SJCRH30 (cell line): Measurements from ENCODE around the gene UBR7. TPM values are rescaled to one million over a fixed set of nuclear protein-coding genes. Genes with fewer than 3 reads are reported as not detected.

Source experiments
- DNase-seq, 2 experiments: peaks; one replicate each; pipeline ENCODE4 v3.0.0-alpha.2; 2015 to 2020
- H3K27ac ChIP-seq: fragments of 250-450 bp; sonication (Bioruptor Pico); 2 replicates; pipeline ENCODE4 v1.5.1; 2020; ENCODE audit warnings: mild to moderate bottlenecking, moderate library complexity
- H3K27me3 ChIP-seq: fragments of 250-450 bp; sonication (Bioruptor Pico); 2 replicates; pipeline ENCODE4 v1.5.1; 2020; ENCODE audit warnings: mild to moderate bottlenecking, moderate library complexity
- H3K36me3 ChIP-seq: fragments of 250-450 bp; sonication (Bioruptor Pico); 2 replicates; pipeline ENCODE4 v1.5.1; 2020; ENCODE audit warnings: mild to moderate bottlenecking, moderate library complexity
- H3K4me1 ChIP-seq: fragments of 250-450 bp; sonication (Bioruptor Pico); 2 replicates; pipeline ENCODE4 v1.5.1; 2020; ENCODE audit warnings: mild to moderate bottlenecking, moderate library complexity
- H3K4me3 ChIP-seq: fragments of 250-450 bp; sonication (Bioruptor Pico); 2 replicates; pipeline ENCODE4 v1.5.1; 2020; ENCODE audit warnings: mild to moderate bottlenecking, moderate library complexity
- H3K9me3 ChIP-seq: fragments of 250-450 bp; sonication (Bioruptor Pico); replicated peaks from 2 replicates; pipeline ENCODE4 v1.5.1; 2020; ENCODE audit warnings: mild to moderate bottlenecking, moderate library complexity
- total RNA-seq: library from RNA; depleted of rRNA; stranded (reverse); fragments of >200 nt; shearing (Covaris generic); gene quantifications from 2 replicates; pipeline ENCODE4 v1.2.3, GENCODE V29; 2014; rRNA removed

The UBR7 gene
- total RNA-seq, 1 experiment from 2014 or later, result 53.4 TPM

DNA sequence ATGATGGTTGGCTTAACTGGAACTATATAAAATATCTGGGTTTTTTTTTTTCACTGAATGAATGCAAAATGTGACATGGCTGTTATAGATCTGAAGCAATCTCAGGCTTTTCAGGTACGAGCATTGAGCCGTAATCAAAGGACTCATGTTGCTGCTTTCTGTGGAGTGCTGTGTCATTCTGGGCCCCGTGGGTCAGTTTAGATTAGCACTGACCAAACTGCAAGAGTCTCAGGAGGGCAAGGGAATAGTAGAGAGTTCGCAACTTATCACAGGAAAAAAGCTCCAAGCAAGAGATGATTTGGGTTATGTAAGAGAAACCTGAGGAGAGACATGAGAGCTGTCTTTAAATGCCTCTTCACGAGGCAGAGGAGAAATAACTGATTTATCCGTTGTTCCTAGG is 59.1 kb downstream of the UBR7 start:
- DNase-seq, result no peak
- Histone ChIP-seq H3K4me3 (no peak overlapping the region), H3K9me3 (no peaks in the 10 kb centered on the region), H3K4me1 (no peaks in the 10 kb centered on the region), H3K36me3 (peaks cover 10% of the 10 kb centered on the region), H3K27ac (no peak overlapping the region), H3K27me3 (no peaks in the 10 kb centered on the region)

- Histone ChIP-seq H3K4me1 (no peaks in the 10 kb centered on the region), H3K27ac (no peak overlapping the region), H3K27me3 (no peaks in the 10 kb centered on the region), H3K4me3 (no peak overlapping the region), H3K9me3 (no peaks in the 10 kb centered on the region), H3K36me3 (peaks cover 10% of the 10 kb centered on the region)
- DNase-seq, result no peak
These were observed 60.2 kb downstream of the UBR7 start for GRCh38 chr14:93267149-93267711.

- Histone ChIP-seq H3K9me3 (no peaks in the 10 kb centered on the region), H3K4me1 (no peaks in the 10 kb centered on the region), H3K36me3 (peaks cover 4% of the 10 kb centered on the region), H3K27me3 (no peaks in the 10 kb centered on the region), H3K4me3 (no peak overlapping the region), H3K27ac (no peak overlapping the region)
- no peak for DNase-seq
These were observed 61.4 kb downstream of the UBR7 start for GRCh38 chr14:93268406-93268805.

- H3K4me1 ChIP-seq, result no peaks in the 10 kb centered on the region
- no peak for DNase-seq
- H3K27me3 ChIP-seq, result no peaks in the 10 kb centered on the region
- no peak overlapping the region for H3K4me3 ChIP-seq
- no peaks in the 10 kb centered on the region for H3K36me3 ChIP-seq
- no peaks in the 10 kb centered on the region for H3K9me3 ChIP-seq
- no peak overlapping the region for H3K27ac ChIP-seq
These were observed 62.4 kb downstream of the UBR7 start for GRCh38 chr14:93269341-93270068.

- no peak overlapping the region for H3K27ac ChIP-seq
- H3K9me3 ChIP-seq, result no peaks in the 10 kb centered on the region
- H3K4me1 ChIP-seq, result no peaks in the 10 kb centered on the region
- DNase-seq, result no peak
- H3K36me3 ChIP-seq, result no peaks in the 10 kb centered on the region
- H3K27me3 ChIP-seq, result no peaks in the 10 kb centered on the region
- H3K4me3 ChIP-seq, result no peak overlapping the region
These were observed 64.1 kb downstream of the UBR7 start for GRCh38 chr14:93271111-93271510.

- no peaks in the 10 kb centered on the region for H3K9me3 ChIP-seq
- no peaks in the 10 kb centered on the region for H3K4me1 ChIP-seq
- no peak for DNase-seq
- H3K4me3 ChIP-seq, result no peak overlapping the region
- H3K27ac ChIP-seq, result no peak overlapping the region
- no peaks in the 10 kb centered on the region for H3K27me3 ChIP-seq
- H3K36me3 ChIP-seq, result no peaks in the 10 kb centered on the region
These were observed 67.2 kb downstream of the UBR7 start for GRCh38 chr14:93274055-93274806.

- no peaks in the 10 kb centered on the region for H3K4me1 ChIP-seq
- no peaks in the 10 kb centered on the region for H3K27me3 ChIP-seq
- H3K27ac ChIP-seq, result no peak overlapping the region
- no peaks in the 10 kb centered on the region for H3K9me3 ChIP-seq
- no peak overlapping the region for H3K4me3 ChIP-seq
- no peaks in the 10 kb centered on the region for H3K36me3 ChIP-seq
- no peak for DNase-seq
These were observed 69.1 kb downstream of the UBR7 start for GRCh38 chr14:93276031-93276716.

Other genes with a start within 250 kb of the UBR7 start
- 68.3 and 69.6 TPM in 2 replicates for gene ITPK1, start 91.3 kb upstream of the UBR7 start, total RNA-seq
- 20.9 and 21.6 TPM in 2 replicates for gene MOAP1, start 22.4 kb upstream of the UBR7 start, total RNA-seq
- 18.5 and 21.9 TPM in 2 replicates for gene LYSET, start 21.9 kb upstream of the UBR7 start, total RNA-seq
- 24.1 and 26.9 TPM in 2 replicates for gene GON7, start 191 bp upstream of the UBR7 start, total RNA-seq
- 22.2 and 23.4 TPM in 2 replicates for gene BTBD7, start 125.8 kb downstream of the UBR7 start, total RNA-seq
- gene COX8C, start 139.9 kb downstream of the UBR7 start, total RNA-seq, result not detected in 2 replicates
- gene UNC79, start 223.7 kb downstream of the UBR7 start, total RNA-seq, result 0.05 TPM in 1 of 2 replicates, not detected in the other